ENCODE results near the gene DOHH.
A peak's percentile ranks its signal among the peaks of the same experiment; 100 is the strongest.

Gene DOHH

DNA sequence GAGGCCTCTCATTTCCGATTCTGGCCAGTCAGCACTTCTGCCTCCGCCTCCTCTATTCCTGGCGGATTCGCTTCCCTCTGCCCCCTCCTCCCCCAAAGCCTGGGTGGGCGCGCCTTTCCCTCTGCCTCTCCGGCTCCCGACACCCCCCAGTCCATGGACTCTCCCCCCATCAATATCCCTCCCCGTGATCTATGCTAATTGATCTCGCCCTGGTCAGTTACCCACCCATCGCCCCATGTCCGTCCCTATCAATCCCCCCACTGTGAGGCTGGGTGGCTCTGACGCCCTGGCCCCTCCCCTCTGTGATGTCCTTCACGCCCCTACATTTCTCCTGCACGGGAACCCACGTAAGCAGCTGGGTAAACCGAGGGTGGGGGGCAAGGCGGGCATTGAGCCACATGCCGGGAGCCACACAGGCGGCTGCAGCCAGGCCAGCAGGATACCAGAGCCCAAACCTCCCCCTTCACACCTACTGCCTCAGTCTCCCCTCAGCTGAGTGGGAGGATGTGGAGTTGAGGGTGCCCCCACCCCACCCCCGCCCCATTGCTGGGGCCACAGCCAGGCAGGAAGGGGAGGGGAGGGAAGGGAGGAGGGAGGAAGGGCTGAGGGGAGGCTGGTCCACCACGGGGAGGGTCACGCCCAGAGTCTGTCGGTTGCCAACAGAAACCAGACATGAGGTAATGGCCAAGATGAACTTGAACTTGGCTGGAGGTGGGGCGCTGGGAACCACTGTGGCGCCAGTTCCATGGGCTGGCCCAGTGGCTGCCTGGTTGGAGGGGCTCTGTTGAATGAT lies 41.2 kb downstream of the DOHH start:
- Histone ChIP-seq H3K4me3 (peak overlapping the region; percentile 6 to 24), H3K27ac (peak overlapping the region; percentile 94 to 98), H3K4me1 (peaks cover 4 to 69% (median 64%) of the 10 kb centered on the region in 4 donors), H3K9me3 (no peaks in the 10 kb centered on the region), H3K27me3 (no peaks in the 10 kb centered on the region), H3K36me3 (peaks cover 37 to 64% (median 47%) of the 10 kb centered on the region in 3 donors)
- DNase-seq: peak; percentile 94 to 98
- TF ChIP-seq, protein P1, sequence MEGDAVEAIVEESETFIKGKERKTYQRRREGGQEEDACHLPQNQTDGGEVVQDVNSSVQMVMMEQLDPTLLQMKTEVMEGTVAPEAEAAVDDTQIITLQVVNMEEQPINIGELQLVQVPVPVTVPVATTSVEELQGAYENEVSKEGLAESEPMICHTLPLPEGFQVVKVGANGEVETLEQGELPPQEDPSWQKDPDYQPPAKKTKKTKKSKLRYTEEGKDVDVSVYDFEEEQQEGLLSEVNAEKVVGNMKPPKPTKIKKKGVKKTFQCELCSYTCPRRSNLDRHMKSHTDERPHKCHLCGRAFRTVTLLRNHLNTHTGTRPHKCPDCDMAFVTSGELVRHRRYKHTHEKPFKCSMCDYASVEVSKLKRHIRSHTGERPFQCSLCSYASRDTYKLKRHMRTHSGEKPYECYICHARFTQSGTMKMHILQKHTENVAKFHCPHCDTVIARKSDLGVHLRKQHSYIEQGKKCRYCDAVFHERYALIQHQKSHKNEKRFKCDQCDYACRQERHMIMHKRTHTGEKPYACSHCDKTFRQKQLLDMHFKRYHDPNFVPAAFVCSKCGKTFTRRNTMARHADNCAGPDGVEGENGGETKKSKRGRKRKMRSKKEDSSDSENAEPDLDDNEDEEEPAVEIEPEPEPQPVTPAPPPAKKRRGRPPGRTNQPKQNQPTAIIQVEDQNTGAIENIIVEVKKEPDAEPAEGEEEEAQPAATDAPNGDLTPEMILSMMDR (IDR thresholded peaks at IDR 0.05): no peak
- intact Hi-C loops (cut with DNase I; ENCODE audit: low total_unique reads): no loop called here

DNA sequence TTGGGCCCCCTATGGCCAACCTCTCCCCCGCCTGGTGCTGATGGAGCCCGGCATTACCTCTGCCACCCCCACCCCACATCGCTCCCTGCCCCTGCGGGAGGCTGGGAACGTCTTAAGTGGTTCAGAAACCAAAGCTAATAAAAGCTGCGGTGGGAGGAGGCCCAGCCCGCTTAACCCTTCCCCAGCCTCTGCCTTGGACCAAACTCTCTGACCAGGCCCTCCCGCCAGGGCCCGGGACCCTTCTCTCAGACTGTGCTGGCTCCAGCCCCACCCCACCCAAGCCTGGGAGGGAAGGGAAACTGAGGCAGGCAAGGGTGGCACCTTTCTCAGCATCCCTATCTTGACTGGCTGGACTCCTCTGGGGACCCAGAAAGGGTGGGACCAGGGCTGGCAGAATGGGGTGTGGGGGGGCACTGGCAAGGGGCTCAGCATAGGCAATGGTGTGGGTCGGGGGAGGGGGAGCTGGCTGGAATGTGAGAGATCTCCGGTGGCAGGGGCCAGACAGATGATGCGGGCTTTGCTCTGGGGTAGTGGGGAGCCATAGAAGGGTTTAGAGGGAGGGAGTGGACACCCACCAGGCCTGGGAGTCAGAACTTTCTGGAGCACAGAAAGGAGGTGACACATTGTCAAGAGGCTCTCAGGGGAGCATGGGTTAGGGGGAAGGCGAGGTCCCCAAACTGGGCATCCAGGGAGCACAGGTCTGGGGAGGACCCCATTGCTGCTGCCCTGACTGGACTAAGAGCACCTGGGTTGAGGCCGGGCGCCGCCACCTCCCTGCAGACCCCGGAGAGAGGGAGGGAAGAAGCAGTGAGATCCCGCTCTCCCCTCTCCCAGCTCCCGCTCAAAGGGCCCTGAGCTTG lies 42.0 kb downstream of the DOHH start:
- Histone ChIP-seq H3K36me3 (peaks cover 37 to 64% (median 47%) of the 10 kb centered on the region in 3 donors), H3K27me3 (no peaks in the 10 kb centered on the region), H3K9me3 (no peaks in the 10 kb centered on the region), H3K27ac (peak overlapping the region; percentile 94 to 98), H3K4me3 (peak overlapping the region; percentile 6 to 24), H3K4me1 (peaks cover 4 to 61% (median 57%) of the 10 kb centered on the region in 4 donors)
- TF ChIP-seq, protein P1 (IDR thresholded peaks at IDR 0.05): no peak
- intact Hi-C loops (cut with DNase I; ENCODE audit: low total_unique reads): no loop called here
- DNase-seq: no peak

DNA sequence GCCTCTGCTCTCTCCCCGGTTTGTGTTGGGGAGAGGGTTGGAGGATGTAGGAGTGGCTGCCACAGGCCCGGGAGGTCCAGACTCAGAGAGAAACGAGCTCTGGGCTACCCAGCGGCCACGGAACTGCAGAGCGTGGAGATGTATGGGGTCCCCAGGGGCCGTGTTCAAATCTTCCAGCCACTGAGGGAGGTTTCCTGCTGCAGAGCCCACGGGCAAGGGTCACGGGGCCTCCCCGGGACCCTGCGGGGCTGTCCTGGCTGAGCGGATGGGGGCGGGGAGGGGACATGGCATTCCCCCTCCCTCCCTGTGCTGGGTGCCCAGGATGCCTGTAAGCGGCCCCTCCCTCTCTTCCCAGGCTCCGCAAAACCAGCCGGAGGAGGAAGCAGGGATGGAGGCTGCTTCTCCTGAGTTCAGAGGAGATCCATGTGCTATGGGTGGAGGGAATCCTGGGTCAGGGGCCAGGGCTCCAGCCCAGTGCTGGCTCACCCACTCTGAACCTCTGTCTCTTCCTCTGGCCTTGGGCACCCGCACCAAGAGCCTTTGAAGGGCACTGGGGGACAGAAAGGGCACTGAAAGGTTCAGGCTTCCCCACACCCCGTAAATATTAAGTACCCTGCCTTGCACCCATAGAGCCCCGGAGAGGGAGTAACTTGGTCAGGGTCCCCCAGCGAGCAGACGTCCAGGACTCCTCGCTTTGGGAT lies 42.8 kb downstream of the DOHH start:
- H3K4me3 ChIP-seq: no peak overlapping the region
- intact Hi-C loops (cut with DNase I; ENCODE audit: low total_unique reads): no loop called here
- peaks cover 38 to 64% (median 47%) of the 10 kb centered on the region in 3 donors for H3K36me3 ChIP-seq
- no peaks in the 10 kb centered on the region for H3K27me3 ChIP-seq
- peak overlapping the region; percentile 94 to 98 for H3K27ac ChIP-seq
- TF ChIP-seq, protein P1 (IDR thresholded peaks at IDR 0.05): no peak
- H3K9me3 ChIP-seq: no peaks in the 10 kb centered on the region
- peaks cover 4 to 61% (median 51%) of the 10 kb centered on the region in 4 donors for H3K4me1 ChIP-seq
- peak; percentile 38 to 84 for DNase-seq

- no peak overlapping the region for H3K4me3 ChIP-seq
- no peak for DNase-seq
These were observed 43.4 kb downstream of the DOHH start for GRCh38 chr19:3456925-3457527.

More at GRCh38 chr19:3456925-3457527, 43.4 kb downstream of the DOHH start:
- H3K36me3 ChIP-seq: peaks cover 39 to 67% (median 52%) of the 10 kb centered on the region in 3 donors
- intact Hi-C loops (cut with DNase I; ENCODE audit: low total_unique reads): no loop called here
- H3K4me1 ChIP-seq: peaks cover 4 to 61% (median 57%) of the 10 kb centered on the region in 4 donors
- H3K27ac ChIP-seq: peak overlapping the region; percentile 94 to 98
- TF ChIP-seq, protein P1 (IDR thresholded peaks at IDR 0.05): no peak
- no peaks in the 10 kb centered on the region for H3K27me3 ChIP-seq
- H3K9me3 ChIP-seq: no peaks in the 10 kb centered on the region

Data from tibial artery (tissue), 4 donors.